ENCODE measurements around the gene GDPD3. TPM values are rescaled to one million over a fixed set of nuclear protein-coding genes. Genes with fewer than 3 reads are reported as not detected.

Gene GDPD3
- total RNA-seq, 2 donors from 2014 or later: 1.6 to 5.6 TPM

DNA sequence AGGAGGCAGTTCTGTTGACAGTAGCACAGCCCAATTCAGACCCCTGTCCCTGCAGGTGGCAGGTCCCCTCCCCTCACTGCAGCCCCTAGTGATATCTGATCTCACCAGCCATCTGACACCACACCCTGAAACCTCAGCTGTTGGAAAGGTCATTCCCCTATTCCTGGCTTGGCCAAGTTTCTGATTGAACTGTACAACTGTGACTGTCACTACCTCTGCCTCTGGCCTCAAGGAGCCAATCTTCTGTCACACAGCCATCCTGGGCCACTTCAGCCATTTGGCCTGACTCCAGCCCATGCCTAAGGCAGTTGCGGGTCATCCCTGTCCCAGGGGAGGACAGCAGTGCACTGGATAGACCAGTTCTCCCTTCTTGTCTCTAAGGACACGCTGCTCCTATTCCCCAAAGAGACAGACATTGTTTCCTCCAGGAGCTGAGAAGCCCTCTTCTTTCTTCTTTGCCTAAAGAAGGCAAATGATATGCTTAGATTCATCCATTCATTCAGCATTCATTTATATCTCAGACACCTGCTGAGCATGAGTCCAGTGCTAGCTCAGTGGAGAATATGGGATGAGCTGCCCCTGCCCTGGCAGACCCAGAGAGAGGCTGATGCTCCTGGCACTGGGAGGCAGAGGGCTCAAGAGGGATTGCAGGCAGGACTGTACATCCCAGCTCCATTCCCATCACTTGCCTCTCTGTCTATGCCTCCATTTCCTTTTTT lies 52.3 kb downstream of the GDPD3 start:
- no peak for DNase-seq (ENCODE audit: low spot score)
- no peak overlapping the region for H3K4me3 Mint-ChIP-seq
- no peaks in the 10 kb centered on the region for H3K27me3 Mint-ChIP-seq
- no peaks in the 10 kb centered on the region for H3K36me3 Mint-ChIP-seq
- H3K4me1 Mint-ChIP-seq (ENCODE audit: low read depth in 2 of 2): peaks cover 10% of the 10 kb centered on the region in 2 donors
- ATAC-seq: no peak
- no peak overlapping the region for H3K27ac Mint-ChIP-seq
- H3K9me3 Mint-ChIP-seq: no peaks in the 10 kb centered on the region

DNA sequence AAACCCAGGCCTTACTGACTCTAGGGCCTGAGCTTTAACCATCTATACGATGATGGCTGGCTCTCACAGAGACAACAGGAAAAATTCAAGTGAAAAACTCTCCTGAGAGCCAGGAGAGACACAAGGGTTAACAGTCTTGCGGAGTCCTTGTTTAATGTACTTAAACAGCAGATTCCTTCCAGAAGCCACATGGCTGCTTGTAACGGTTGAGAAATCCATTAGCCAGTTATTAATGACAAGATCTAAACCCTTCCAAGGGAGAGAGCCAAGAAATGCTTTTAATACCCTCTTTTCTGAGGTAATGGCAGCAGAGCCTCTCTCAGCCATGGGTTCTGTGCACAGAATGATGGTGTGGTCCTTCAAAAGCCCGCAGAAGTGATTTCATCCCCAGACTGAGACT lies 53.0 kb downstream of the GDPD3 start:
- no peak for ATAC-seq
- no peak for DNase-seq (ENCODE audit: low spot score)
- Mint-ChIP-seq H3K4me1 (ENCODE audit: low read depth in 2 of 2) (peaks cover 10% of the 10 kb centered on the region in 2 donors), H3K36me3 (no peaks in the 10 kb centered on the region), H3K4me3 (no peak overlapping the region), H3K27ac (no peak overlapping the region), H3K9me3 (no peaks in the 10 kb centered on the region), H3K27me3 (no peaks in the 10 kb centered on the region)

DNA sequence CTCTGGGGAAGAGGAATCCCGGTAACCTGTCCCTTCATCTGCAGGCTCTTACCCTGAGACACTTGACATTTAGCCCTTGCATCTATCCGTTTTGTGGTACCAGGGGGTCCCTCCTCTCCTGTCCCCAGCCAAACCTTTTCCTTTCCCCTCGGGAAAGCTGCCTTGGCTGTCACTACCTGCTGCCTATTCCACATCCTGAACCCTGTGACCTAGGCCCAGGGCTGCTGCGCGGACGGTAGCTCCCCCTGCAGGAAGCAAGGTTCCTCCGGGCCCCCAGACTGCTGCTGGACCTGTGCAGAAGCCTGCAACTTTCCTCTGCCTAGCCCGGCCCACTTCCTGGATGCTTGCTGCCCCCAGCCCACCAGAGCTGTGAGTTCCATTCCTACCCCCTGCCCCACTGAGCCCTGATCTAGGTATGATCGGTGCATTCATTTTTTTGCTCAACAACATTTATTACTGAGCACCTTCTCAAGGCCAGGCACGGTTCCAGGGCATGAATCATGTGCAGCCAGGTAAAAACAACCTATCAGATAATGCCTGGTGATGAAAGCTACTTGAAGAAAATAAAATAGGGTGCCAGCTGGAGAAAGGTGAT lies 58.3 kb downstream of the GDPD3 start:
- H3K9me3 Mint-ChIP-seq: no peaks in the 10 kb centered on the region
- no peaks in the 10 kb centered on the region for H3K27me3 Mint-ChIP-seq
- H3K4me1 Mint-ChIP-seq (ENCODE audit: low read depth in 2 of 2): peaks cover 13 to 25% of the 10 kb centered on the region in 2 donors
- no peaks in the 10 kb centered on the region for H3K36me3 Mint-ChIP-seq
- peak overlapping the region in 1 of 2 donors; percentile 74 for H3K27ac Mint-ChIP-seq
- ATAC-seq (peak; percentile 55 to 65), DNase-seq (ENCODE audit: low spot score) (no peak)
- peak overlapping the region; percentile 32 for H3K4me3 Mint-ChIP-seq

Other genes with a start within 250 kb of the GDPD3 start
- gene SEZ6L2, start 214.0 kb downstream of the GDPD3 start, total RNA-seq: not detected
- gene ASPHD1, start 213.0 kb downstream of the GDPD3 start, total RNA-seq: 1 to 10 TPM in 1 of 2 donors, not detected in 1; 1.3 TPM
- gene KCTD13, start 187.3 kb downstream of the GDPD3 start, total RNA-seq: 10 to 100 TPM; 53.6 to 92.7 TPM
- 10 to 100 TPM; 44.3 to 51.6 TPM for gene TMEM219, start 151.5 kb downstream of the GDPD3 start, total RNA-seq
- gene TAOK2, start 139.7 kb downstream of the GDPD3 start, total RNA-seq: 10 to 100 TPM; 39.6 to 66.8 TPM
- gene HIRIP3, start 117.9 kb downstream of the GDPD3 start, total RNA-seq: 10 to 100 TPM; 30.0 to 40.8 TPM
- gene INO80E, start 117.3 kb downstream of the GDPD3 start, total RNA-seq: 100 to 1,000 TPM; 101 to 133 TPM
- not detected for gene DOC2A, start 102.5 kb downstream of the GDPD3 start, total RNA-seq
- not detected for gene C16orf92, start 90.3 kb downstream of the GDPD3 start, total RNA-seq
- 1 to 10 TPM; 1.4 to 5.3 TPM for gene TLCD3B, start 82.3 kb downstream of the GDPD3 start, total RNA-seq
- gene ALDOA, start 47.8 kb downstream of the GDPD3 start, total RNA-seq: 1,000 to 10,000 TPM; 1,789 to 1,983 TPM
- 100 to 1,000 TPM; 144 to 148 TPM for gene PPP4C, start 37.5 kb downstream of the GDPD3 start, total RNA-seq
- gene TBX6, start 21.6 kb downstream of the GDPD3 start, total RNA-seq: under 1 TPM; 0.29 to 0.78 TPM
- 10 to 100 TPM; 21.1 to 25.8 TPM for gene YPEL3, start 17.3 kb downstream of the GDPD3 start, total RNA-seq
- 10 to 100 TPM; 34.3 to 35.9 TPM for gene MAPK3, start 9.7 kb upstream of the GDPD3 start, total RNA-seq
- gene CORO1A, start 70.1 kb upstream of the GDPD3 start, total RNA-seq: 1,000 to 10,000 TPM in 1 of 2 donors, 100 to 1,000 TPM in 1; 987 to 1,615 TPM
- gene BOLA2B, start 80.1 kb upstream of the GDPD3 start, total RNA-seq: 100 to 1,000 TPM; 206 to 410 TPM
- 100 to 1,000 TPM in 1 of 2 donors, 10 to 100 TPM in 1; 48.6 to 169 TPM for gene SLX1A, start 80.3 kb upstream of the GDPD3 start, total RNA-seq
- gene SULT1A3, start 85.7 kb upstream of the GDPD3 start, total RNA-seq: 10 to 100 TPM; 19.1 to 46.7 TPM
- 10 to 100 TPM; 38.2 to 50.6 TPM for gene NPIPB13, start 134.9 kb upstream of the GDPD3 start, total RNA-seq
- 10 to 100 TPM; 95.8 to 99.7 TPM for gene CD2BP2, start 241.8 kb upstream of the GDPD3 start, total RNA-seq